ENCODE measurements around the gene NMT1.

Gene NMT1

DNA sequence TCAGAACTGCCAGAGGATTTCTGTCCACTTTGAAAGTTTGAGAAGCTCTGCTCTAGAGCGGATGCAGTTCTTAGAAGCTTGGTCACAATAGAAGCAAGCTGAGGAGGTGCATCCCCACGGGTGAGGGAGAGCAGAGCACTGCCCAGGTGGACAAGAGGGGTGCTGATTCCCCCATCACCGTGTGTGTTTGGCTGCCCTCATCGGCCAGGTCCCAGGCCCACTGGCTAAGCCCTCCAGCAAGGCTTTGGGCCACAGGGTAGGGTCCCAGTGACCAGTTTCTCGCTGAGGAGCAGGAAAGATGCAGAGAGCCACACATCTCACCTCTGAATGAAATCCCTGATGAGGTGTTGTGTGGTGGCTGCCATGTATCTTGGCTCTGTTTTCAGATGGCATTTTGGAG is 26.9 kb downstream of the NMT1 start:
- peaks cover 94% of the 10 kb centered on the region for H3K36me3 ChIP-seq (ENCODE audit: insufficient read depth, low read length)
- peaks cover 9% of the 10 kb centered on the region; the same call in 1 of the 2 replicates for H4K20me1 ChIP-seq (ENCODE audit: insufficient read depth, low read length)
- H3K9ac ChIP-seq (ENCODE audit: low read depth, low read length) = no peak overlapping the region
- no peak for TF ChIP-seq EZH2 (IDR thresholded peaks at IDR 0.05; ENCODE audit: borderline replicate concordance, low read depth, low read length, severe bottlenecking)
- TF ChIP-seq CTCF (IDR thresholded peaks at IDR 0.05; ENCODE audit: borderline replicate concordance, extremely low read depth, low read length, poor library complexity, severe bottlenecking) = no peak
- no peak overlapping the region for H2AFZ ChIP-seq (ENCODE audit: low read depth, low read length)
- peaks cover 2% of the 10 kb centered on the region; the same call in 1 of the 2 replicates for H3K79me2 ChIP-seq (ENCODE audit: insufficient read depth, low read length)
- ATAC-seq (ENCODE audit: insufficient read depth, low read depth) (no peak), DNase-seq (no peak)
- H3K4me2 ChIP-seq (ENCODE audit: insufficient read depth, low read length) = no peak overlapping the region
- H3K9me3 ChIP-seq (ENCODE audit: insufficient read depth, low read length, severe bottlenecking) = no peaks in the 10 kb centered on the region
- H3K4me3 ChIP-seq (ENCODE audit: low read depth in 1 of 2, low read length in 2 of 2) = no peak overlapping the region
- no peaks in the 10 kb centered on the region for H3K27me3 ChIP-seq (ENCODE audit: insufficient read depth, low read length, poor library complexity)
- no peak overlapping the region for H3K27ac ChIP-seq (ENCODE audit: low read length)
- H3K4me1 ChIP-seq (ENCODE audit: insufficient read depth, low read length) = no peaks in the 10 kb centered on the region

GRCh38 chr17:45088741-45089140 is 27.6 kb downstream of the NMT1 start:
- no peak overlapping the region for H3K4me2 ChIP-seq (ENCODE audit: insufficient read depth, low read length)
- H3K27me3 ChIP-seq (ENCODE audit: insufficient read depth, low read length, poor library complexity) = no peaks in the 10 kb centered on the region
- H3K79me2 ChIP-seq (ENCODE audit: insufficient read depth, low read length) = peaks cover 2% of the 10 kb centered on the region; the same call in 1 of the 2 replicates
- H4K20me1 ChIP-seq (ENCODE audit: insufficient read depth, low read length) = peaks cover 9% of the 10 kb centered on the region; the same call in 1 of the 2 replicates
- ATAC-seq (ENCODE audit: insufficient read depth, low read depth) (no peak), DNase-seq (no peak)
- no peak for TF ChIP-seq CTCF (IDR thresholded peaks at IDR 0.05; ENCODE audit: borderline replicate concordance, extremely low read depth, low read length, poor library complexity, severe bottlenecking)
- TF ChIP-seq EZH2 (IDR thresholded peaks at IDR 0.05; ENCODE audit: borderline replicate concordance, low read depth, low read length, severe bottlenecking) = no peak
- H2AFZ ChIP-seq (ENCODE audit: low read depth, low read length) = no peak overlapping the region
- no peak overlapping the region for H3K4me3 ChIP-seq (ENCODE audit: low read depth in 1 of 2, low read length in 2 of 2)
- H3K4me1 ChIP-seq (ENCODE audit: insufficient read depth, low read length) = no peaks in the 10 kb centered on the region
- H3K27ac ChIP-seq (ENCODE audit: low read length) = no peak overlapping the region
- peaks cover 94% of the 10 kb centered on the region for H3K36me3 ChIP-seq (ENCODE audit: insufficient read depth, low read length)
- H3K9ac ChIP-seq (ENCODE audit: low read depth, low read length) = no peak overlapping the region
- H3K9me3 ChIP-seq (ENCODE audit: insufficient read depth, low read length, severe bottlenecking) = no peaks in the 10 kb centered on the region

- no peak overlapping the region for H3K27ac ChIP-seq (ENCODE audit: low read length)
- peaks cover 90% of the 10 kb centered on the region for H3K36me3 ChIP-seq (ENCODE audit: insufficient read depth, low read length)
- TF ChIP-seq EZH2 (IDR thresholded peaks at IDR 0.05; ENCODE audit: borderline replicate concordance, low read depth, low read length, severe bottlenecking) = no peak
- no peak for TF ChIP-seq CTCF (IDR thresholded peaks at IDR 0.05; ENCODE audit: borderline replicate concordance, extremely low read depth, low read length, poor library complexity, severe bottlenecking)
- no peak overlapping the region for H2AFZ ChIP-seq (ENCODE audit: low read depth, low read length)
- ATAC-seq (ENCODE audit: insufficient read depth, low read depth) (no peak), DNase-seq (no peak)
- peaks cover 2% of the 10 kb centered on the region; the same call in 1 of the 2 replicates for H3K79me2 ChIP-seq (ENCODE audit: insufficient read depth, low read length)
- no peak overlapping the region for H3K4me2 ChIP-seq (ENCODE audit: insufficient read depth, low read length)
- no peaks in the 10 kb centered on the region for H3K4me1 ChIP-seq (ENCODE audit: insufficient read depth, low read length)
- H3K9ac ChIP-seq (ENCODE audit: low read depth, low read length) = no peak overlapping the region
- H4K20me1 ChIP-seq (ENCODE audit: insufficient read depth, low read length) = peaks cover 9% of the 10 kb centered on the region; the same call in 1 of the 2 replicates
- no peaks in the 10 kb centered on the region for H3K9me3 ChIP-seq (ENCODE audit: insufficient read depth, low read length, severe bottlenecking)
- no peak overlapping the region for H3K4me3 ChIP-seq (ENCODE audit: low read depth in 1 of 2, low read length in 2 of 2)
- no peaks in the 10 kb centered on the region for H3K27me3 ChIP-seq (ENCODE audit: insufficient read depth, low read length, poor library complexity)
These were observed 29.6 kb downstream of the NMT1 start for GRCh38 chr17:45090711-45091110.
